HEK293T (cell line): Measurements from ENCODE around the gene HTT.

Experiments
- ARNT ChIP-seq: fragments of 450-650 bp; IDR thresholded peaks from 2 replicates; pipeline ENCODE4 v1.6.1; 2017; ENCODE audit warnings: mild to moderate bottlenecking
- BHLHE40 ChIP-seq: fragments of 450-650 bp; IDR thresholded peaks from 2 replicates; pipeline ENCODE4 v1.6.1; 2016; ENCODE audit warnings: mild to moderate bottlenecking, moderate library complexity, borderline replicate concordance
- ELF4 ChIP-seq: fragments of 450-650 bp; IDR thresholded peaks from 2 replicates; pipeline ENCODE4 v1.6.1; 2017; ENCODE audit warnings: antibody characterized with exemption
- FOXA1 ChIP-seq: fragments of 450-650 bp; IDR thresholded peaks from 2 replicates; pipeline ENCODE4 v1.6.1; 2016; ENCODE audit warnings: mild to moderate bottlenecking
- FOXK2 ChIP-seq: fragments of 450-650 bp; IDR thresholded peaks from 2 replicates; pipeline ENCODE4 v1.6.1; 2016; ENCODE audit warnings: mild to moderate bottlenecking
- FOXM1 ChIP-seq: fragments of 450-650 bp; IDR thresholded peaks from 2 replicates; pipeline ENCODE4 v1.6.1; 2017; ENCODE audit warnings: mild to moderate bottlenecking, borderline replicate concordance
- HDGF ChIP-seq: fragments of 450-650 bp; IDR thresholded peaks from 2 replicates; pipeline ENCODE4 v1.6.1; 2017; ENCODE audit warnings: antibody characterized with exemption, borderline replicate concordance
- NFRKB ChIP-seq: fragments of 450-650 bp; IDR thresholded peaks from 2 replicates; pipeline ENCODE4 v1.6.1; 2016; ENCODE audit warnings: mild to moderate bottlenecking, moderate library complexity
- SP1 ChIP-seq: fragments of 450-650 bp; IDR thresholded peaks from 2 replicates; pipeline ENCODE4 v1.6.1; 2017
- SUZ12 ChIP-seq: fragments of 450-650 bp; IDR thresholded peaks from 2 replicates; pipeline ENCODE4 v1.6.1; 2016; ENCODE audit warnings: mild to moderate bottlenecking
- ZNF384 ChIP-seq: fragments of 450-650 bp; IDR thresholded peaks from 2 replicates; pipeline ENCODE4 v1.6.1; 2016

- TF ChIP-seq FOXM1 (no peak), FOXK2 (no peak), SUZ12 (no peak), ZNF384 (no peak), SP1 (no peak), FOXA1 (no peak), BHLHE40 (no peak), HDGF (no peak), NFRKB (no peak), ELF4 (no peak), ARNT (no peak)
Measured at GRCh38 chr4:3213661-3214250, 139.3 kb downstream of the HTT start.
